Esophagus muscularis mucosa (tissue), 3 donors: ENCODE results near the gene IFT27.

Experiments
- EP300 ChIP-seq: sonication (generic); formaldehyde crosslinking; IDR thresholded peaks from one replicate; pipeline ENCODE4 v1.6.1; 2017; ENCODE audit warnings: antibody characterized with exemption
- TF ChIP-seq, protein P1 (sequence below), 3 experiments: fragments of 200-600 bp in 2 of 3; fragments of 450-650 bp in 1 of 3; sonication (generic) in 2 of 3; IDR thresholded peaks; one replicate each; pipeline ENCODE4 v1.5.1; 2017 to 2019; ENCODE audit warnings: antibody characterized with exemption in 3 of 3, mild to moderate bottlenecking in 2 of 3, moderate library complexity in 1 of 3

DNA sequence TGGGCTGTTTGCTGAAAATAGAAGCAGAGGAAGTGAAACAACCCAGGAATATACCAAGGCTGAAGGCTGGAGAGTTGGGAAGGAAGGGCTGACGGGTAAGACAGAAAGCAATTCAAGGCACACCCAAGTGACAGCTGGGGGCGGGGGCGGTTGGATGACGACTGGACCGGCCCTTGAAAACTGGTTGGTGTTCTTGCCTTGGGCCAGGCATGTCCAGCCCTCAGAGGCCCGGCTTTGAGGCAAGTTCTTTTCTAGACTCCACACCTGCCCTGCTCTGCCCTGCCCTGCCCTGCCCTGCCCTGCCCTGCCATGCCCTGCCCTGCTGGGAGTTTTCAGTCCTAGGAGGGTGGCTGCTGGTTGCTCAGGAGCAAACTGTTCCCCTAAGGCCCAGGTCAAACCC, 38.1 kb downstream of the IFT27 start:
- TF ChIP-seq, protein P1, sequence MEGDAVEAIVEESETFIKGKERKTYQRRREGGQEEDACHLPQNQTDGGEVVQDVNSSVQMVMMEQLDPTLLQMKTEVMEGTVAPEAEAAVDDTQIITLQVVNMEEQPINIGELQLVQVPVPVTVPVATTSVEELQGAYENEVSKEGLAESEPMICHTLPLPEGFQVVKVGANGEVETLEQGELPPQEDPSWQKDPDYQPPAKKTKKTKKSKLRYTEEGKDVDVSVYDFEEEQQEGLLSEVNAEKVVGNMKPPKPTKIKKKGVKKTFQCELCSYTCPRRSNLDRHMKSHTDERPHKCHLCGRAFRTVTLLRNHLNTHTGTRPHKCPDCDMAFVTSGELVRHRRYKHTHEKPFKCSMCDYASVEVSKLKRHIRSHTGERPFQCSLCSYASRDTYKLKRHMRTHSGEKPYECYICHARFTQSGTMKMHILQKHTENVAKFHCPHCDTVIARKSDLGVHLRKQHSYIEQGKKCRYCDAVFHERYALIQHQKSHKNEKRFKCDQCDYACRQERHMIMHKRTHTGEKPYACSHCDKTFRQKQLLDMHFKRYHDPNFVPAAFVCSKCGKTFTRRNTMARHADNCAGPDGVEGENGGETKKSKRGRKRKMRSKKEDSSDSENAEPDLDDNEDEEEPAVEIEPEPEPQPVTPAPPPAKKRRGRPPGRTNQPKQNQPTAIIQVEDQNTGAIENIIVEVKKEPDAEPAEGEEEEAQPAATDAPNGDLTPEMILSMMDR (IDR thresholded peaks at IDR 0.05), result no peak
- no peak for TF ChIP-seq EP300
